K562 (cell line): Measurements from ENCODE around the gene TAF4.

Experiments used
- CBX2 ChIP-seq: fragments of 200-600 bp; sonication (generic); IDR thresholded peaks from one replicate; pipeline ENCODE4 v1.6.1; 2012; ENCODE audit warnings: mild to moderate bottlenecking, low read length, inconsistent platforms; ENCODE audit not compliant: insufficient read depth, poor library complexity, severe bottlenecking
- EZH2 ChIP-seq: IDR thresholded peaks from 2 replicates; pipeline ENCODE4 v1.6.1; 2012; ENCODE audit warnings: low read depth, mild to moderate bottlenecking, inconsistent platforms, low read length, borderline replicate concordance
- FOXM1 ChIP-seq, 2 experiments: fragments of 450-650 bp in 1 of 2; sonication (generic) in 1 of 2; formaldehyde crosslinking in 1 of 2; IDR thresholded peaks; 2 replicates each; pipeline versions ENCODE4 v1.6.1 to v1.9.0; 2017 to 2022; ENCODE audit warnings: low read depth in 2 of 2, mild to moderate bottlenecking in 2 of 2, missing genetic modification reagents in 1 of 2, moderate library complexity in 1 of 2
- HDAC6 ChIP-seq: IDR thresholded peaks from 2 replicates; pipeline ENCODE4 v1.6.1; 2012; ENCODE audit warnings: low read depth, mild to moderate bottlenecking, control low read depth, inconsistent platforms, low read length, moderate library complexity
- JUN ChIP-seq, 2 experiments: sonication (generic) in 1 of 2; formaldehyde crosslinking in 1 of 2; IDR thresholded peaks; 2 replicates each; pipeline versions ENCODE4 v1.6.1 to v1.8.0; 2012 to 2022; ENCODE audit warnings: borderline replicate concordance in 2 of 2, mild to moderate bottlenecking in 2 of 2, improper control_type of control experiment in 1 of 2, low read depth in 1 of 2, low read length in 1 of 2, missing genetic modification reagents in 1 of 2
- KAT7 ChIP-seq: sonication (generic); formaldehyde crosslinking; IDR thresholded peaks from 2 replicates; pipeline ENCODE4 v1.8.0; 2022; ENCODE audit warnings: missing genetic modification reagents, mild to moderate bottlenecking, borderline replicate concordance
- NFATC3 ChIP-seq: fragments of 450-650 bp; IDR thresholded peaks from 2 replicates; pipeline ENCODE4 v1.6.1; 2017; ENCODE audit warnings: mild to moderate bottlenecking
- POLR2AphosphoS5 ChIP-seq: IDR thresholded peaks from 2 replicates; pipeline ENCODE4 v1.6.1; 2011; ENCODE audit warnings: mild to moderate bottlenecking, low read depth, low read length, moderate library complexity; ENCODE audit not compliant: control insufficient read depth, insufficient read depth
- YBX1 ChIP-seq: fragments of 450-650 bp; IDR thresholded peaks from 2 replicates; pipeline ENCODE4 v1.7.1; 2016; ENCODE audit warnings: mild to moderate bottlenecking
- ZNF41 ChIP-seq: fragments of 250-450 bp; sonication (Bioruptor Pico); conservative IDR thresholded peaks from 2 replicates; pipeline ENCODE4 v1.4.0; 2020; ENCODE audit warnings: mild to moderate bottlenecking
- TF ChIP-seq, protein P1 (sequence below), 2 experiments: IDR thresholded peaks; 2 replicates each; pipeline ENCODE4 v1.6.1; 2012; ENCODE audit warnings: improper control_type of control experiment in 2 of 2, low read depth in 2 of 2, low read length in 2 of 2, borderline replicate concordance in 1 of 2

DNA sequence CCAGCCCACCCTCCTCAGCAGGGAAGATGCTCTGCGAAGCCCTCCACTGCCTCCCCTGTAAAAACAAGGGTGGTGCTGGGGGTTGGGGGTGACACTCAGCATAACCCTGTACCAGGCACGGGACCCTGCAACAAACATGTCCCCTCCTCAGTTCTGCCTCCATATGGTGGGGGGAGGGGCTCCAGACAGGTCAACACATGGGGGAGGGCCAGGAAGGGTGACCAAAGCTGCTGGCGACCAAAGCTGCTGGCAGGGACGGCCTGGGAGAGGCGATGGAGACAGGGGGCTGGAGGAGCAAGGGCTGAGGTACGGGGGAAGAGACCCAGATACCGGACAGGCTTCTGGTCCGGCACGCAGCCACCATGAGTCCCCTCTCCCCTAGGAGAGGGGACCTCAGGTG, 123.2 kb downstream of the TAF4 start:
- TF ChIP-seq POLR2AphosphoS5 (no peak), CBX2 (no peak), NFATC3 (no peak), EZH2 (no peak), KAT7 (CRISPR knock-in tag) (no peak), HDAC6 (no peak), YBX1 (no peak), ZNF41 (CRISPR knock-in tag) (no peak), JUN (IDR thresholded peaks at IDR 0.05; ENCODE audit: borderline replicate concordance, low read depth, low read length) (no peak), JUN (CRISPR knock-in tag; IDR thresholded peaks at IDR 0.05; ENCODE audit: borderline replicate concordance) (no peak), FOXM1 (IDR thresholded peaks at IDR 0.05; ENCODE audit: low read depth) (no peak), FOXM1 (CRISPR knock-in tag; IDR thresholded peaks at IDR 0.05; ENCODE audit: low read depth) (no peak)
- TF ChIP-seq, protein P1, sequence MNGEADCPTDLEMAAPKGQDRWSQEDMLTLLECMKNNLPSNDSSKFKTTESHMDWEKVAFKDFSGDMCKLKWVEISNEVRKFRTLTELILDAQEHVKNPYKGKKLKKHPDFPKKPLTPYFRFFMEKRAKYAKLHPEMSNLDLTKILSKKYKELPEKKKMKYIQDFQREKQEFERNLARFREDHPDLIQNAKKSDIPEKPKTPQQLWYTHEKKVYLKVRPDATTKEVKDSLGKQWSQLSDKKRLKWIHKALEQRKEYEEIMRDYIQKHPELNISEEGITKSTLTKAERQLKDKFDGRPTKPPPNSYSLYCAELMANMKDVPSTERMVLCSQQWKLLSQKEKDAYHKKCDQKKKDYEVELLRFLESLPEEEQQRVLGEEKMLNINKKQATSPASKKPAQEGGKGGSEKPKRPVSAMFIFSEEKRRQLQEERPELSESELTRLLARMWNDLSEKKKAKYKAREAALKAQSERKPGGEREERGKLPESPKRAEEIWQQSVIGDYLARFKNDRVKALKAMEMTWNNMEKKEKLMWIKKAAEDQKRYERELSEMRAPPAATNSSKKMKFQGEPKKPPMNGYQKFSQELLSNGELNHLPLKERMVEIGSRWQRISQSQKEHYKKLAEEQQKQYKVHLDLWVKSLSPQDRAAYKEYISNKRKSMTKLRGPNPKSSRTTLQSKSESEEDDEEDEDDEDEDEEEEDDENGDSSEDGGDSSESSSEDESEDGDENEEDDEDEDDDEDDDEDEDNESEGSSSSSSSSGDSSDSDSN (IDR thresholded peaks at IDR 0.05; ENCODE audit: borderline replicate concordance in 1 of 2, low read depth in 2 of 2, low read length in 2 of 2) = no peak
